Panc1 (cell line): Measurements from ENCODE around the gene DNAJA3. TPM values are rescaled to one million over a fixed set of nuclear protein-coding genes. Genes with fewer than 3 reads are reported as not detected.

Experiments
- ATAC-seq: fragments of 200-7000 bp; cut with Tn5 transposase; 2 replicates; pipeline ENCODE4 v1.9.1; 2020; ENCODE audit warnings: mild to moderate bottlenecking, moderate library complexity
- BruUV-seq: library from RNA; stranded (reverse); fragments of 400-500 nt; replicated peaks from 2 replicates; lab custom pipeline; 2021; lab: Mats Ljungman, UMichigan
- CTCF ChIA-PET: fragments of 300-600 bp; sonication (Branson Sonifier 250); formaldehyde crosslinking; loops from one replicate; lab custom pipeline; 2022; ENCODE audit warnings: antibody characterized with exemption; lab: Charles Lee
- POLR2A ChIA-PET: fragments of 300-600 bp; sonication (Branson Sonifier 250); formaldehyde crosslinking; loops from one replicate; lab custom pipeline; 2022; ENCODE audit warnings: antibody characterized with exemption; lab: Charles Lee
- DNase-seq: peaks from one replicate; pipeline ENCODE4 v3.0.0-alpha.2; 2010; ENCODE audit warnings: low read depth, low spot score
- H3K27ac ChIP-seq: 2 replicates; pipeline ENCODE4 v1.5.1; 2011; ENCODE audit warnings: mild to moderate bottlenecking, low read length, inconsistent platforms
- H3K27me3 ChIP-seq: fragments of 200-500 bp; sonication (Bioruptor generic); 2 replicates; pipeline ENCODE4 v1.6.0; 2014; ENCODE audit warnings: low read length, inconsistent platforms; ENCODE audit not compliant: control insufficient read depth, insufficient read depth
- H3K36me3 ChIP-seq: fragments of 200-500 bp; sonication (Bioruptor generic); 2 replicates; pipeline ENCODE4 v1.5.1; 2014; ENCODE audit warnings: inconsistent platforms, mild to moderate bottlenecking, low read length, moderate library complexity; ENCODE audit not compliant: control insufficient read depth, insufficient read depth
- H3K4me1 ChIP-seq: 2 replicates; pipeline ENCODE4 v1.5.1; 2011; ENCODE audit warnings: inconsistent platforms, mild to moderate bottlenecking, low read length, moderate library complexity; ENCODE audit not compliant: control insufficient read depth, insufficient read depth
- H3K4me3 ChIP-seq, 2 experiments: 2 replicates each; pipeline ENCODE4 v1.5.1; 2011 to 2012; ENCODE audit warnings: low read depth in 2 of 2, low read length in 2 of 2, mild to moderate bottlenecking in 2 of 2, inconsistent platforms in 1 of 2, moderate library complexity in 1 of 2
- H3K9me3 ChIP-seq: fragments of 200-500 bp; sonication (Bioruptor generic); 2 replicates; pipeline ENCODE4 v1.5.1; 2014; ENCODE audit warnings: low read depth, mild to moderate bottlenecking, inconsistent platforms, low read length, moderate library complexity; ENCODE audit not compliant: control insufficient read depth, insufficient read depth
- POLR2AphosphoS5 ChIP-seq: IDR thresholded peaks from 2 replicates; pipeline ENCODE4 v1.6.1; 2012; ENCODE audit warnings: mild to moderate bottlenecking, low read depth, low read length, moderate library complexity
- SIN3A ChIP-seq: IDR thresholded peaks from 2 replicates; pipeline ENCODE4 v1.6.1; 2012; ENCODE audit warnings: low read depth, mild to moderate bottlenecking, low read length, moderate library complexity, borderline replicate concordance; ENCODE audit not compliant: insufficient read depth
- TCF7L2 ChIP-seq: IDR thresholded peaks from 2 replicates; pipeline ENCODE4 v1.6.1; 2011; ENCODE audit warnings: mild to moderate bottlenecking, low read depth, low read length, inconsistent platforms
- in situ Hi-C: cut with HindIII; loops from 2 replicates; pipeline ENCODE4 v1.10.0; 2016; ENCODE audit warnings: low sequenced_read_pairs, low pct_unique_long_range_greater_than_20kb
- intact Hi-C: fragments of 100-400 bp; cut with micrococcal nuclease; formaldehyde crosslinking; loops from one replicate; pipeline ENCODE4 v1.10.0; 2022; ENCODE audit not compliant: unreplicated experiment
- total RNA-seq: library from RNA; stranded (reverse); gene quantifications from one replicate; pipeline ENCODE4 v1.2.1, GENCODE V29; 2021; ENCODE audit not compliant: unreplicated experiment
- TF ChIP-seq, protein P1 (sequence below): fragments of 450-650 bp; IDR thresholded peaks from 2 replicates; pipeline ENCODE4 v1.5.1; 2017; ENCODE audit warnings: mild to moderate bottlenecking
- TF ChIP-seq, protein P2 (sequence below), 2 experiments: IDR thresholded peaks; 2 replicates each; pipeline ENCODE4 v1.6.1; 2011 to 2012; ENCODE audit warnings: low read depth in 2 of 2, control low read depth in 1 of 2, low read length in 1 of 2, mild to moderate bottlenecking in 1 of 2, moderate library complexity in 1 of 2; ENCODE audit not compliant: insufficient read depth in 1 of 2

The DNAJA3 gene
- total RNA-seq, 1 experiment from 2014 or later, result 68.7 TPM

DNA sequence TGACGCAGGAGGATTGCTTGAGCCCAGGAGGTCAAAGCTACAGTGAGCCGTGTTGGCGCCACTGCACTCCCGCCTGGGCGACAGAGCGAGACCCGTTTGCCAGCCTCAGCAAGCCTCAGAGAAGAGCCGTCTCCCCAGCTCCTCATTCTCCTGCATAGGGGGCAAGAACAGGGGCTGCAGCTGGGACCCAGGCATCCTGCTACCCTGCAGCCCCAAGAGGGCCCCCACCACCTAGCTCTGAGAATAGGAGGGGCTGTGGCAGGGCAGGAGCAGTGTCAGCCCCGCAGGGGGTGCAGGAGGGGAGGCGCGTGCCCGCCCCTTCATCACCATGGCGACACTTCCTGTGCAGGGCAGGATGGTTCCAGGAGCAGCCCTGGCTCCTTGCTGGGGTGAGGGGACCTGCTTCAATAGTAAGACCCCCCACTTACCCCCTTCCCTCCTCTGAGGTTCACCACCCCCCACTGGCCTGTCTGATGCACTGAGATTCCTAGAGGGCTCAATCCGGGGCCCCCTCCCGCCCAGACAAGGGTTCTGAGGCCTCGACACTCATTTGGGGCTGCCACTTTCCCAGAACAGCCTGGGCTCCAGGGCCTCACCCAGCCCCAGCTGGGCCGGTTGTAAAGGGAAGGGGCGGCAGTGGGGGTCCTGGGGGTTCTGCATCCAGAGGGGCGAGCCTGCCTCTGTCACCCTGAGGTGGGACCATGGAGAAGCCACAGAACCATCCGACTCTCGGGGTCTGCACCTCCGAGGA is 33.9 kb upstream of the DNAJA3 start:
- no TSS peak for BruUV-seq

DNA sequence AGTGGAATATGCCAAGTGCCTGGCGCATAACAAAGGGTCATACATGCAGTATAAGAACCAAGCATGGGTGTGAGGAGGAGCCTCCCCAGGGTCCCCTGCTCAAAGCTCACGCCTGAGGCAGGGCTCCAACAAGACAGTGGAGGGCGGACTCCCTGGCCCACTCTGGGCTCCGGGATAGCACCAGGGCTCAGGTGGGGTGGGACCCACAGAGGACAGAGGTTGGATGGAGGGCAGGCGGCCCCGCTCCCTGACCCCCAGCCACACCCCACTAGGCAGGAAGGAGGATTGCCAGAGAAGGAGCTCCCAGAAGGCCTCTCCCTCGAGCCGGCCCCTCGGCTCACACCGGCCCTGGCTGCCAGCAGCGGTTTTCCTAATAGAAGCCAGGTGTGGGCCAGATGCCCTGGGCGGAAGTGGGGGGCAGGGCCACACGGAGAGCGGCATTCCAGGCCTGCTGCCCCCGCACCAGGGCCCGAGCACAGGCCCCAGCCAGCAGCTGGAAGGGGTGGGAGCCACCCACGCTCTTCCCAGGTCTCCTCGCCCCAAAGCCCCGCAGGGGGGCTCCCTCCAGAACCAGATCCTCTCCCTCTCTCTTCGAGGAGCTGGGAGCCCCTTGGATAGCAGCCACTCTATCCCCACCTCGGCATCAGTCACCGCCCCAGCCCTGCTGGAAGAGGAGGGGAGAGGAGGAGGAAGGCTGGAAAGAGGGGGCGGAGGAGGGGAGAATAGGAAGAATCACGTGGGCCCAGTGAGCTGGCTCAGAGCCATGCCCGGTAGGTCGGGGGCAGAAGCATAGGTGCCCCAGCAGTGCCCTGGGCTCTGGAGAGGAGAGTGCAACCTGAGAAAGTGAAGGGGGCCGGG is 33.1 kb upstream of the DNAJA3 start:
- H3K27ac ChIP-seq, result no peak overlapping the region
- ATAC-seq (peak; percentile 6; the same call in 1 of the 2 replicates), DNase-seq (no peak)
- in situ Hi-C loops (no loop called here), intact Hi-C loops (no loop called here)
- no peak for TF ChIP-seq SIN3A
- no peak for TF ChIP-seq POLR2AphosphoS5
- no peak for TF ChIP-seq TCF7L2
- TF ChIP-seq, protein P1, sequence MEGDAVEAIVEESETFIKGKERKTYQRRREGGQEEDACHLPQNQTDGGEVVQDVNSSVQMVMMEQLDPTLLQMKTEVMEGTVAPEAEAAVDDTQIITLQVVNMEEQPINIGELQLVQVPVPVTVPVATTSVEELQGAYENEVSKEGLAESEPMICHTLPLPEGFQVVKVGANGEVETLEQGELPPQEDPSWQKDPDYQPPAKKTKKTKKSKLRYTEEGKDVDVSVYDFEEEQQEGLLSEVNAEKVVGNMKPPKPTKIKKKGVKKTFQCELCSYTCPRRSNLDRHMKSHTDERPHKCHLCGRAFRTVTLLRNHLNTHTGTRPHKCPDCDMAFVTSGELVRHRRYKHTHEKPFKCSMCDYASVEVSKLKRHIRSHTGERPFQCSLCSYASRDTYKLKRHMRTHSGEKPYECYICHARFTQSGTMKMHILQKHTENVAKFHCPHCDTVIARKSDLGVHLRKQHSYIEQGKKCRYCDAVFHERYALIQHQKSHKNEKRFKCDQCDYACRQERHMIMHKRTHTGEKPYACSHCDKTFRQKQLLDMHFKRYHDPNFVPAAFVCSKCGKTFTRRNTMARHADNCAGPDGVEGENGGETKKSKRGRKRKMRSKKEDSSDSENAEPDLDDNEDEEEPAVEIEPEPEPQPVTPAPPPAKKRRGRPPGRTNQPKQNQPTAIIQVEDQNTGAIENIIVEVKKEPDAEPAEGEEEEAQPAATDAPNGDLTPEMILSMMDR, result no peak
- TF ChIP-seq, protein P2, sequence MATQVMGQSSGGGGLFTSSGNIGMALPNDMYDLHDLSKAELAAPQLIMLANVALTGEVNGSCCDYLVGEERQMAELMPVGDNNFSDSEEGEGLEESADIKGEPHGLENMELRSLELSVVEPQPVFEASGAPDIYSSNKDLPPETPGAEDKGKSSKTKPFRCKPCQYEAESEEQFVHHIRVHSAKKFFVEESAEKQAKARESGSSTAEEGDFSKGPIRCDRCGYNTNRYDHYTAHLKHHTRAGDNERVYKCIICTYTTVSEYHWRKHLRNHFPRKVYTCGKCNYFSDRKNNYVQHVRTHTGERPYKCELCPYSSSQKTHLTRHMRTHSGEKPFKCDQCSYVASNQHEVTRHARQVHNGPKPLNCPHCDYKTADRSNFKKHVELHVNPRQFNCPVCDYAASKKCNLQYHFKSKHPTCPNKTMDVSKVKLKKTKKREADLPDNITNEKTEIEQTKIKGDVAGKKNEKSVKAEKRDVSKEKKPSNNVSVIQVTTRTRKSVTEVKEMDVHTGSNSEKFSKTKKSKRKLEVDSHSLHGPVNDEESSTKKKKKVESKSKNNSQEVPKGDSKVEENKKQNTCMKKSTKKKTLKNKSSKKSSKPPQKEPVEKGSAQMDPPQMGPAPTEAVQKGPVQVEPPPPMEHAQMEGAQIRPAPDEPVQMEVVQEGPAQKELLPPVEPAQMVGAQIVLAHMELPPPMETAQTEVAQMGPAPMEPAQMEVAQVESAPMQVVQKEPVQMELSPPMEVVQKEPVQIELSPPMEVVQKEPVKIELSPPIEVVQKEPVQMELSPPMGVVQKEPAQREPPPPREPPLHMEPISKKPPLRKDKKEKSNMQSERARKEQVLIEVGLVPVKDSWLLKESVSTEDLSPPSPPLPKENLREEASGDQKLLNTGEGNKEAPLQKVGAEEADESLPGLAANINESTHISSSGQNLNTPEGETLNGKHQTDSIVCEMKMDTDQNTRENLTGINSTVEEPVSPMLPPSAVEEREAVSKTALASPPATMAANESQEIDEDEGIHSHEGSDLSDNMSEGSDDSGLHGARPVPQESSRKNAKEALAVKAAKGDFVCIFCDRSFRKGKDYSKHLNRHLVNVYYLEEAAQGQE (IDR thresholded peaks at IDR 0.05; ENCODE audit: insufficient read depth in 1 of 2, low read depth in 2 of 2, low read length in 1 of 2), result no peak
- ChIA-PET POLR2A (no interaction called here), CTCF (interaction anchor here (0.6 to 1.0 kb wide), 2 partner anchors 15 to 53 kb away, joined by 4 to 6 read pairs; no protein-coding TSS in a partner anchor)
- no peak overlapping the region for H3K4me3 ChIP-seq
- no peaks in the 10 kb centered on the region for H3K27me3 ChIP-seq
- H3K4me1 ChIP-seq, result peaks cover 19% of the 10 kb centered on the region
- H3K9me3 ChIP-seq, result no peaks in the 10 kb centered on the region
- no peaks in the 10 kb centered on the region for H3K36me3 ChIP-seq
- no TSS peak for BruUV-seq

More for the DNA sequence above, 33.9 kb upstream of the DNAJA3 start:
- POLR2A ChIA-PET, result no interaction called here
- no peaks in the 10 kb centered on the region for H3K36me3 ChIP-seq
- no peak overlapping the region for H3K4me3 ChIP-seq
- TF ChIP-seq, protein P2 (IDR thresholded peaks at IDR 0.05; ENCODE audit: insufficient read depth in 1 of 2, low read depth in 2 of 2, low read length in 1 of 2), result no peak
- TF ChIP-seq POLR2AphosphoS5, result no peak
- in situ Hi-C loops (no loop called here), intact Hi-C loops (no loop called here)
- H3K27me3 ChIP-seq, result no peaks in the 10 kb centered on the region
- H3K9me3 ChIP-seq, result no peaks in the 10 kb centered on the region
- CTCF ChIA-PET, result no interaction called here
- no peak for ATAC-seq
- no peak overlapping the region for H3K27ac ChIP-seq
- no peak for DNase-seq
- H3K4me1 ChIP-seq, result peaks cover 25% of the 10 kb centered on the region
